ENCODE data around the gene CLASRP.

The CLASRP gene

DNA sequence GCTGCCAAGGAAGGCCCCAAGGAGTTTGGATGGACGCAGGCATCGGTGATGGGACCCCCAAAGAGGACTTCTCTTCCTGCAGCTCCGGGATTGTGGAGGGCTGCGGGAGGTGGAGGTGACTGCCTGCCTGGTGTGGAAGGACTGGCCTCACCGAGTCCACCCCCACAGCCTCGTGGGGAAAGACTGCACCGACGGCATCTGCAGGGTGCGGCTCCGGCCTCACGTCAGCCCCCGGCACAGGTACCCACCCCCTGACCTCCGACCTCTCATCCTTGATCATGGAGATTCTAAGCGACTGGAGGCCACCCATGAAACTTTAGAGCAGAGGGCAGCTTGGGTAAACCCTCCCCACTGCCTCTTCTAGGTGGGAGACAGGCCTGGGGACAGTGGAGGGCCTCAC, 16.9 kb upstream of the CLASRP start:
- no peak for DNase-seq

DNA sequence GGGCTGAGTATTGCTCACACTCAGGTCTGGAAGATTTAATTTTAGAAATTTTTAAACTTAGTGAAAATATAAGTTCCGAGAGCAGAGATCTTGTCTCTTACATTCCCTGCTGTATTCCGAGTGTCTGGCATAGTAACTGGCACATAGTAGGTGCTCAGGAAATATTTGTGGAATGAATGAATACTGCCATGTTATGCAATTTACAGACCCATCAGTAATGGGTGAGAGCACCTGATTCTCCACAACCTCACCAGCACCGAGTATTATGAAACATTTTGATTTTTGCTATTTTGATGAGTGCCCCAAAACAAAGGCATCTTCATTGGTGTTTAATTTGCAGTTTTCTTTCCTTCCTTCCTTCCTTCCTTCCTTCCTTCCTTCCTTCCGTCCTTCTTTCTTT, 15.8 kb upstream of the CLASRP start:
- DNase-seq = no peak

- no peak for DNase-seq
Measured at GRCh38 chr19:45025264-45025663, 13.6 kb upstream of the CLASRP start.

DNA sequence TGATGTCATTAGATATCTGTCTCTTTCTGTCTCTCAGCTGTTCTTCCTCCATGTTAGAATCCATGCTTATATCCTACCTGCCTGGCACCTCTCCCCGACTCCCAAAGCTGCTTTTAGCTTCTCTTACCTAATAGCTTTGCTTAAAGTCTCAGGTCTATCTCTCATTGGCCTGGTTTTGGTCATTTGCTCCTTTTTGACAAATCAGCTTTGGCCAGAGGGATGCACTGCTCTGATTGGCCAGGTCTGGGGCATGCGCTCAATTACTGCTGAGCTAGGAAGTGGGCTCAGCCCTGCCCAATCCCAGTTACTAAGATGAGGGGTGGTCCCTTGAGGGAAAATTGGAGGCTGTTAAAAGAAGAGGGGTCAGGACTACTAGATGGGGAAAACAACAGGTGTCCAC, 11.5 kb upstream of the CLASRP start:
- DNase-seq = no peak

DNA sequence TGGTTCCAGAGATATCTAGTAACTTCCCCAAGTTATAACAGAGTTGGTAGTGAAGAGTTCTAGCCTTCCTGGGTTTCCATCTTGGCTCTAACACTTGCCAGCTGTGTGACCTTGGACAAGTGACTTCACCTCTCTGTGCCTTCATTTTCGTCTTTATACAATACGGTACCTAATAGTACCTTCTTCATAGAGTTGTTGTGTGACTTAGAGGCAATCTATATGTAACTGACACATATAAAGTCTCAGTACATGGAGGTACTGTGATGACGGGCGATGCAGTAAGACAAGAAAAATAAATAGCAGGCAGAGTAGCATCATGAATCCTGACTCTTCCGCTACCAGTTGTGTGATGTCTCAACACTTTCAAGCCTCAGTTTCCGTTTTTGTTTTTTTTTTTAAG, 8.0 kb upstream of the CLASRP start:
- DNase-seq = no peak

- no peak for DNase-seq
Measured at GRCh38 chr19:45032421-45032820, 6.4 kb upstream of the CLASRP start.

GRCh38 chr19:45035755-45036154, 3.1 kb upstream of the CLASRP start:
- DNase-seq = no peak

- DNase-seq = no peak
Measured at GRCh38 chr19:45037393-45038169, 1.3 kb upstream of the CLASRP start.

DNA sequence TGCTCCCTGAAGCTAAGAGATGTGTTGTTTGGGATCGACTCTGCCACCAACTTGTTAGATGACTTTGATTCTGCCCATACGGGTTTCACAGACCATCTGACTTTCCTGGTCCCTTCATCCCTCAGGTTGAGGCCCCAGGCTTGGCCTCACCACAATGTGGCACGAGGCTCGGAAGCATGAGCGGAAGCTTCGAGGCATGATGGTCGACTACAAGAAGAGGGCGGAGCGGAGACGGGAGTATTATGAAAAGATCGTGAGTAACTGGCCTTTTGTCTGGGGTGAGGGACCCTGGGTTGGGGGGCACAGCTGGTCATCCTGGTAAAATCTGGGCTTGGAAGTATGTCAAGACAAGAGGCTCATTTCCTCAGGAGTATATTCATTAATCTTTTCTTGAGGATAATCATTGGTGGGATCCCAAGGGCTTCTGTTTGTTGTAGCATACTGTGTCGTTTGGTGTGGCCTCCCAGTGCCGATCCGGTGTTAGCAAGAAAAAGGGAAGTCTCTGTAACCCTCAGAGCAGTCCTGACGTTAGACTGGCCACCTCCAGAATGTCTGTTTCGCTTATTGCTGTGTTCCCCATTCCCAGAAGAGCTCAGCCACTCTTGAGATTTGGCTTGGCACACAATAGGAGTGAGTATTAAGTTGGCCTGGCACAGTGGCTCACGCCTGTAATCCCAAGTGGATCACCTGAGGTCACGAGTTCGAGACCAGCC, 1.4 kb downstream of the CLASRP start:
- DNase-seq = no peak

DNA sequence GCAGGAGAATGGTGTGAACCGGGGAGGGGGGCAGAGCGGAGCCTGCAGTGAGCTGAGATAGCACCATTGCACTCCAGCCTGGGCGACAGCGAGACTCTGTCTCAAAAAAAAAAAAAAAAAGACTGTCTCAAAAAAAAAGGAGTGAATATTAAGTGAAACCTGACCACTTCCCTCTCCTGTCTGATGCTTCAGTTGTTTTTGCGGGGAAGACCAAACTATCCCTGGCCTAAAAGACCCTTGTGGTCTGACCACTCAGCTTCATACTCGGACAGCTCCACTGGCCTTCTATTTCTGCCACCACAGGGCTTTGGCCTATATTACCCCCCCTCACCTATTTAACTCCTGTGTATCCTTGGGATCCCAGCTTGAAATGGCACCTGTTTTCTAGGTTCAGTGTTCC, 2.3 kb downstream of the CLASRP start:
- no peak for DNase-seq

GRCh38 chr19:45045671-45046353, 7.0 kb downstream of the CLASRP start:
- DNase-seq = no peak

DNA sequence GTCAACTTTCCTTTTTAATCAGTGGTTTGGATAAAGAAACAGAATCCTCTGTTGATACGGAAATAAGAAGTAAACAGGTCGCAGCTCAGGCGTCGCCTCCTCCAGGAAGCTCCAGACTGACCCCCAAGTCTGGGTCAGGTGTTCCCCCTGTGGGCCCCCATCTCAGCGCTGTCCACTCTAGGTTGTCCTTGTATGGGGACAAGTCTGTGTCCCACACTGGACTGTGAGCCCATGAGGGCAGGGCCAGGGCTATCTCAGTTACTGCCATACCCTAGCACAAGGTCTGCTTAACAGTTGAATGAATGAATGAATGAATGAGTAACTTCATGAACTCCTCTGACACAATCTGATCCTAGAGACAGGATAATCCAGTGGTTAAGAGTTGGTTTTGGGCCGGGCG, 7.5 kb downstream of the CLASRP start:
- DNase-seq = no peak

DNA sequence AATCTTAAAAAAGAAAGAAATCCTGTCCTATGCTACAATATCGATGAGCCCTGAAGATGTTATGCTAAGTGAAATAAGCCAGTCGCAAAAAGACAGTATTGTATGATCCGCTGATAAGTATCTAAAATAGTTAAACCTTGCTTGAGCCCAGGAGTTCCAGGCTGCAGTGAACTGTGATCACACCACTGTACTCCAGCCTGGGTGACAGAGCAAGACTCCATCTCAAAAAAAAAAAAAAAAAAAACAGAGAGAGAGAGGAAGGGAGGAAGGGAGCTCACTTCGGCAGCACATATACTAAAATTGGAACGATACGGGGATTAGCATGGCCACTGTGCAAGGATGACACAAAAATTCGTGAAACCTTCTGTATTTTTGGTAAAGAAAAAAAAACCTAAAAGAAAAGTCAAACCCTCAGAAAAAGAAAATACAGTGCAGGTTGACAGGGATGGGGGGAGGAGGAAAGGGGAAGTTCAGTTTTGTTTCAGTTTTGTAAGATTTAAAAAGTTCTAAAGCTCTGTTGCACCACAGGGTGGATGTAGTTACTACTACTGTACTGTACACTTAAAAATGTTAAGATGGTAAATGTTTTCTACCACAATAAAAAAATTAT, 8.4 kb downstream of the CLASRP start:
- DNase-seq = no peak

DNA sequence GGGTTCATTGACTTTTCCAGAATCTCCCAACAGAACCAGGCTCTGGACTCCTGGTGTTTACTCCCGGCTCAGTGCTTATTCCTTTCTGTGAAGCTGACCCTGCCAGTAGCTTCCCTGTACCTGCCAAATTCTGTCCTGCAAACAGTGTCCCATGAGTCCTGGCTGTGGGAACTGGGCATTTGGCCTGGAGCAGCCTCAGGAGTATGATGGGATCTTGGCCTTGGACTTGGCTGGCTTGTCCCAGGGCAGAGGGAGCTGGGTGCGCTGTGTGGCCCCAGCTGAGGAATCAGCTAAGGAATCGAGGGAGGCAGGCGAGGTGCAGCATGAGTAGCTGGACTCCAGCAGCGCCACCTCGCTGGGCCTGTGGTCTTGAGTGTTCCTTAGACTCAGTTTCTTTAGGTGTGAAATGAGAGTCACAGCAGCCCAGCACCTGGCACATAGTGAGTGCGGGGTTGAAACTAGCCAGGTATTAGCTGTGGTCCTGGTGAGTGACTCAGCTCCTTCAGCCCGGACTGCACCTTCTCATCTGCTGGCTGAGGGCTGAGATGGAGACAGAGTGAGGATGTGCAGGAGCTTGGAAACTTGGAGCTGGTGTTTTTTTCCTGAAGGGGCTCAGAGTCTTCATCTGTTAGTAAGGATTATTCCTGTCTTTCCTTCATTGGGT, 10.4 kb downstream of the CLASRP start:
- DNase-seq = no peak

DNA sequence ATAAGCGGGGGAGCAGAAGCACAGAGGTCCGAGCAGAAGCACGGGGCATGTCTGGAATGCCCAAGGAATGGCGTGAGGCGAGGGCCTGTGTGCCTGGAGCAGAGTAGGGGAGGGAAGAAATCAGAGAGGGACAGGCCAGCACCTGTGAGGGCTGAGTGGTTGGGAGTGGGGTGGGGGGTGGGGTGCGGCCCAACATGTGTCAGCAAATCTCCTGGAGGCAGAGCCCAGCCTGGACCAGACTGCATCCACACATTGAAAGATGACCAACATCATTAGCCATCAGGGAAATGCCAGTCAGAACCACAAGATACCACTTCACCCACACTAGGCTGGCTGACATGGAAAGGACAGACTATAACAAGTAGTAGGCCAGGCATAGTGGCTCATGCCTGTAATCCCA, 11.2 kb downstream of the CLASRP start:
- no peak for DNase-seq

DNA sequence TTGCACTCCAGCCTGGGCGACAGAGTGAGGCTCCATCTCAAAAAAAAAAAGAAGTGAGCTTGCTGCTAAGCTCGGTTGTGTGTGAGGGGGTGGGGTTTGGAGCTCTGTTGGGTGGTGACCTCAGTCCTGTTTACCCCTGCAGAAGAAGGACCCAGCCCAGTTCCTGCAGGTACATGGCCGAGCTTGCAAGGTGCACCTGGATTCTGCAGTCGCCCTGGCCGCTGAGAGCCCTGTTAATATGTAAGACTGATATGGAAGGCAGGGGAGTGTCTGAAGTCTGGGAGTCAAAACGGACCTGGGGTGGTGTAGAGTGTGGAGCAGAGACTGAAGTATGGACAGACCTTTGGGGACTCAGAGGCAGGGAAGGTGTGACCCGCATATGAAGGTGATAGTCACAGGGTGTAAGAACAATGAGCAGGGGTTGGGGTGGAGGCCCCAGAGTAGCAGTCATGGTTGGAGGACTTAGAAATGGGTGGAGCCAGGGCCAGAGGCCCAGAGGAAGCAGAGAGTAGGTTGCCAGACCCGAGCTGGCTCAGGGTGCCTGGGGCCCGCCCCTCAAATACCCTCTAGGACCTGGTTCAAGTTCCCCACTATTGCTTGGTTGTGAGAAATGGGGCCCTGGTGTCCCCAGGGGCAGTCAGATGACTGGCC, 13.2 kb downstream of the CLASRP start:
- no peak for DNase-seq

GRCh38 chr19:45056831-45057230, 18.0 kb downstream of the CLASRP start:
- no peak for DNase-seq

- no peak for DNase-seq
Measured at GRCh38 chr19:45057444-45057843, 18.6 kb downstream of the CLASRP start.

- DNase-seq = no peak
Measured at GRCh38 chr19:45058622-45059159, 19.8 kb downstream of the CLASRP start.

DNA sequence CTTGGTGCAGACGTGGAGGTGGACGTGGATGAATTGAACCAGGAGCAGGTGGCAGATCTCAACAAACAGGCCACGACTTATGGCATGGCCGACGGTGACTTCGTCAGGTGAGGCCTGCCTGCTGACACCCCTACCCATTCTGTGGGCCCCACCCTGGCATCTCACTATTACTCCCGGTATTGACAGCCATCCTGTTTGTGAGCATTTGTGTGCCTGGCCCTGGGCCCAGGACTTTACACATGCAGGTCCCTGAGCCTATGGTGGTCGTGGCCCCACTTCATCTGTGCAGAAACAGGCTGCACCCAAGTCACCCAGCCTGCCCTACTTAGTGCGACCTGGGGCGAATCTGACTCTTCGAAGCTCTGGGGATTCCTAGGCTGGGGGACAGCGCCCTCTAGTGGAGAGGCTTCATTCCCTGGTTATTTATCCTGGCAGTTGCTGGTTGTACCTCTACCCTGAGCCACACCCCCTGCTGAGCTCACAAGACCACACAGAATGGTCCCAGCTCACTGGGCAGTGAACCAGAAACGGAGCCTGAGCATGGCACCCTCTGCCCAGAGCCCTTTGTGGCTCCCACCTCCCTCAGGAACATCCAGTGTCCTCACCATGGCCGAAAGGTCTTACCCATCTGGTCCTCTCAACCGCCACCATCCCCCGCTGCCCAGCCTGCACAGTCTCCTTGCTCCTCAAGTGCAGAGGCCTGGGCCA, 20.6 kb downstream of the CLASRP start:
- peak; percentile 87 for DNase-seq

DNA sequence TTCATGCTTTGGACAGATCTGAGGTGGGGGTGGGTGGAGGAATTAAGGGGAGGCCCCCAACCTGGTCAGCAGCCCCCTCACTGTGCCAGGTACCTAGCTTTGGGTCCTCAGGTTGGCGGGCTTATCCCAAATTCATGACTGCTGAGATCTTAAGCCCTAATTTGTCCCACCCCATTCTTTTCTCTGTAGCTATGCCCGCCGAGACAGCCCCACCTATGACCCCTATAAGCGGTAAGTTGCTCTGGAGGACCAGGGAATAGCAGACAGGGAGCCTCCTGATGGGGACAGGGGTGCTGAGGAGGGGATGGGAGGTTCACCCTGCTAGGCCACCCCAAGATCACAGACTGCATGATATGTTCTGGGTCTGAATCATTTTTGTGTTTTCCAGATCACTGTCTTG, 23.1 kb downstream of the CLASRP start:
- no peak for DNase-seq

Measured in CD4-positive, alpha-beta T cell treated with Interleukin-17A for 1 hour (primary cell).